T47D (cell line): ENCODE data around the gene CST1.
"Not testable (repeated sequence)": the region's sequence is repeated elsewhere in the genome, so short reads cannot be mapped to it uniquely, and the experiment has no call there.

Experiments used
- DNase-seq, 2 experiments: peaks; one replicate each; pipeline versions ENCODE4 v3.0.0 to v3.0.0-alpha.2; 2011 to 2012; ENCODE audit warnings: low read depth in 1 of 2, low spot score in 1 of 2
- JUND ChIP-seq: IDR thresholded peaks from 2 replicates; pipeline ENCODE4 v1.6.1; 2012; ENCODE audit warnings: low read depth
- in situ Hi-C: cut with HindIII; loops from 2 replicates; pipeline ENCODE4 v1.10.0; 2016; ENCODE audit warnings: low sequenced_read_pairs, low pct_unique_long_range_greater_than_20kb

CST1 gene, protein sequence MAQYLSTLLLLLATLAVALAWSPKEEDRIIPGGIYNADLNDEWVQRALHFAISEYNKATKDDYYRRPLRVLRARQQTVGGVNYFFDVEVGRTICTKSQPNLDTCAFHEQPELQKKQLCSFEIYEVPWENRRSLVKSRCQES

DNA sequence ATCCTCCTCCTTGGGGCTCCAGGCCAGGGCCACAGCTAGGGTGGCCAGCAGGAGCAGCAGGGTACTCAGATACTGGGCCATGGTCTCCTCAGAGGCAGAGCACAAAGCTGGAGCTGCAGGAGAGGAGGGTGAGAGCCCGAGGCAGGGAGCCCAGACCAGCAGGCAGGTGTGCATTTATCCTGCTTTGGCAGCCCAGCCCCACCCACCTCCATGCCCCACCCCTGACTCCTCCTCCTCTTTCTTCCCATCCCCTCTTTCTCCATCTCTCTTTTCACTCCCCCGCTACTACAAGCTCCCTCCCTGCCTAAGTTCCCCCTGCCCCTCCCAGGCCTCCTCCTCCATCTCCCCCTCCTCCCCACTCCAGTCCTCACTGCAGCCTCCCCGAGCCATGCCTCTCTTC lies at the start of gene CST1:
CST1 (minus strand) TSS at position 150 of the 400 bp plus-strand sequence; CDS start at position 81, 69 bp downstream.
- in situ Hi-C loops, DNase-seq: not testable (repeated sequence)

DNA sequence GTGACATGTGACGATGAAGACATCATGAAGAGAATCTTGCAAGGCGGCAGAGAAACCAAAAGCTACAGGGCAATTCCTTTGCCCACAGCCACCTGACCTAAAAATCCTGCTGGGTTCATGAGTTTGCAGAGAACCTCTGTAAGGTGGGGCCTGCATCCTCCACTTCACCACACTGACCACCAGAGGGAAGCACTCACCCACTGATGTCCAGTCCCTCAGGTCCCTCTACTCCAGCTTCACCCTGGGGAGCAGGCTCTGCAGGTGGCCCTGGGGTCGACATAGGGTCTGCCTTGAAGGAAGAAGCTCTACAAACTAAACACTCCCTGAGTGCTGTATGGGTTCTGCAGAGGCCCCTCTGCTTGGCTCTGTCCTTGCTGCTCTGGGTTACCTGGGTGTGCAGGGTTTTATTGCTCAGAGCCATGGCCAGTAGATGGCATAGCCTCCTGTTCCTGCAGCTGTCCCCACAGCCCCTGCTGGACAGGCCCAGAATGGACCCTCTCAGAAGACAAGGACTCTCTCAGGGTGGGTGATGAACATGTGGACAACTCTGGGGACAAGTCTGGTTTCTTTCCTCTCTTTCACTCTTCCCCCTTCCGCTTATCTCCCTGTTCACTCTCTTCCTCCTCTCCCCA lies 48.6 kb upstream of the CST1 start:
- DNase-seq: peak in 1 of 2 experiments; percentile 46
- in situ Hi-C loops: not testable (repeated sequence)

GRCh38 chr20:23795526-23795925 lies 44.8 kb upstream of the CST1 start:
- in situ Hi-C loops: no loop called here
- no peak for TF ChIP-seq JUND
- DNase-seq: no peak

DNA sequence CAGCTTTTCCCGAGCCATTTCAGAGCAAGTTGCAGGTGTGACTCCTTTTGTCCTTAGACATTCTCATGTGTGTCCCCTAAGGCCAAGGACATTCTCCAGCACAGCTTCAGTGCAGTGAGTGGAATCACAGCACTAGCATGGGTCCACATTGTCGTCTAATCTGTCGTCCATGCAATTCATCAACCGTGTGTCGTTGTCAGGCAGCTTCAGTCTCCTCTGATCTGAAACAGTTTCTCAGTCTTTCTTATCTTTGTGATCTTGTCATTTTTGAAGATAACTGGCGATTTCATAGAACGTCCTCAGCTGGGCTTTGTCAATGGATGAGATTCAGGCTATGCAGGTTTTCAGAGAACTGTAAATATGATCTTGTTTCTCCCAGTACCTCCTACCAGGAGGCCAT lies 44.1 kb upstream of the CST1 start:
- TF ChIP-seq JUND: no peak
- in situ Hi-C loops: no loop called here
- DNase-seq: no peak

GRCh38 chr20:23794065-23794464 lies 43.3 kb upstream of the CST1 start:
- in situ Hi-C loops: no loop called here
- DNase-seq: no peak
- no peak for TF ChIP-seq JUND

DNA sequence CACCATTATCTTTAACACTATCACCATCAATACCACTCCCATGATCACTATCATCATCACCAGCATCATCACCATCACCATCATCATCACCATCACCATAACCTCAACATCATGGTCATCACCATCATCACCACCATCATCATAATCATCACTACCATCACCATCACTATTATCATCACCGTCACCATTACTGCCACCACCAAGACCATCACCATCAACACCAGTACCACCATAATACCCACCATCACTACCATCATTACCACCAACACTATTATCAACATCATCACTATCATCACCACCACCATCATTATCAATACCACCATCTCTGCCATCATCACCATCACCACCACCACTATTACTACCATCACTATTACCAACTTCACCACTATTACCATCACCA lies 32.7 kb upstream of the CST1 start:
- no peak for TF ChIP-seq JUND
- in situ Hi-C loops: no loop called here
- no peak for DNase-seq

GRCh38 chr20:23782366-23782983 lies 31.7 kb upstream of the CST1 start:
- in situ Hi-C loops: no loop called here
- TF ChIP-seq JUND: no peak
- peak; percentile 24 to 69 for DNase-seq

DNA sequence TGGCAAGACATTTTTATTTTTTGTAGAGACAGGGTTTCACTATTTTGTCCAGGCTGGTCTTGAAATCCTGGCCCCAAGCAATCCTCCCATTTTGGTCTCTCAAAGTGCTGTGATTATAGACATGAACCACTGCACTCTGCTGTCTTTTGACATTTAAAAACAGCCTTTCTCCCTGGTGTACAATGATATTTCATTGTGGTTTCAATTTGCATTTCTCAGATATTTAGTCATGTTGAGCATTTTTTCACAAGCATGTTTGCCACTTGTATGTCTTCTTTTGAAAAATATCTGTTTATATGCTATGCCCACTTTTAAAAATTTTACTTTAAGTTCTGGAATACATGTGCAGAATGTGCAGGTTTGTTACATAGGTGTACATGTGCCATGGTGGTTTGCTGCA lies 27.9 kb upstream of the CST1 start:
- in situ Hi-C loops, DNase-seq: not testable (repeated sequence)

GRCh38 chr20:23777380-23777779 lies 26.6 kb upstream of the CST1 start:
- DNase-seq, in situ Hi-C loops: not testable (repeated sequence)

- in situ Hi-C loops: no loop called here
- DNase-seq: no peak
- TF ChIP-seq JUND: no peak
Observed at GRCh38 chr20:23776067-23776771, 25.5 kb upstream of the CST1 start.

DNA sequence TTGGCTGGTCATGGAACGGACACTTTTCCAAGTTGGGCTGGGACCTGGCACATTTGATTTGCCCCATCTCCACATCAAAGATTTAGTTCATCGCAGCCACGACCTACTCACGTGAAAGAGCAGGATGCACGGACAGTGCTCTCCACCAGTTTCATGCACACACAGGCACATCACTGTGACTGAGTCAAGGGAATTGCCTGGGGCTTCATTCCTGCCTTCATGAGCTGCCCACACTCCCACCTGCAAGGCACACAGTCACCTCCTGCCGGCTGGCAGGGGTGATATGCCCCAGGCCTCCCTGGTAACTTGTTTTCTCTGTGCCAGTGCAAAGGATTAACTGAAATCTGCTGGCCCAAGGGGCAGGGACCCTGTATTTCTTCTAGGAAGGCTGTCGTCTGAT lies 23.3 kb upstream of the CST1 start:
- in situ Hi-C loops: no loop called here
- no peak for DNase-seq
- TF ChIP-seq JUND: no peak

DNA sequence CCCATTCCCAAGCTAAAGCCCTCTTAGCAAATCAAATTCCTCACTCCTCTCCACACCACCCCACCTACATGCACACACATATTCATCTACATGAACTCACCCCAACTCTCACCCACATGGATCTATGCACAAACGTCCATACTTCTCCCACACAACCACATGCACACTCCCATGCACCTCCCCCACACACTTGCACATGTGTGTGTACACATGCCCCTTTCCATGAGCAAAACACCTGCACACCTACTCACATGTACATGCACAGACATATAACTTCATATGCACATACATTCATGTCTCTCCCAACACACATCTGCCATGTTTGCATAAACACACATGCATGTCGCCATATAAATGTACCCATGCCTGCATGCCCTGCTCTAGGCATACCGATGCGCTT lies 22.8 kb upstream of the CST1 start:
- in situ Hi-C loops: no loop called here
- no peak for DNase-seq
- TF ChIP-seq JUND: no peak

DNA sequence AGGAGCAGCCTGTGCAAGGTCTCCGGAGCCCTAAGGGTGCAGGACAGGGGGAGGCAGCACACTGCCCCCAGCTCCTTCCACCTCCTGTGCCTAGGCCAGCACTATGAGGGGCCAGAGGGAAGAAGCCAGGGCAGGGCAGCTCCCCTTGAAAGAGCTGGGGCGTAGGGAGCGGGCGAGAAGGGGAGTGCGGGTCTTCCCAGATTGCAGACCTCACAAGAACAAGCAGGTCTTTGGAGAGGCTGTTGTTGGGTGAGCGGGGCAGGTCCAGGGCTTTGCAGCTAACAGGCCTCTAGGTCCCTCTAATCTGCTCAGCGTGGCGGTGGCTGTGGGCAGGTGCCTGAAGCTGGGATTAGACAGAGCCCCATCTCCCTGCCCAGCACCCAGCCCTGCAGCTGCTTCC lies 22.4 kb upstream of the CST1 start:
- TF ChIP-seq JUND: no peak
- in situ Hi-C loops: no loop called here
- no peak for DNase-seq
